ENCODE results near the gene CALN1.

Gene CALN1

DNA sequence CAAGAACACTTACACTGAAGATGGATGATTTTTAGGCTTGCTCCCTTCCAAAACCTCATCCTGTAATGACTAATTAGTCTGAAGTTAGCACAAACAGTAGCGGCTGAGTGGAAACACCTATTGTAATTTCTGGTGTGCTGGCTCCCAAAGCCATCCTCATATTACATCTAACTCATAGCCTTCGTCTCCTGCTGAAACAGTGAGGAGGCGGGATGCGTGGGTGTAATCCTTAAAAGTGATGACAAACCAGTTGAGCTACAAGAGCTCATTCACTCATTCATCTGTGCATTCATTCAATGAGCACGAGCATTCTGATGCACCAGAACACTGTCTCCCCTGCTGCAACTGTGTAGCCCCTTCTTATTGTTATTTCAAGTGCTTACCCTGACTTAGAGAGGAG is 235.3 kb downstream of the CALN1 start:
- ChIA-PET CTCF (no interaction called here), POLR2A (no interaction called here)
- no peak for TF ChIP-seq GFI1B (tag by site-specific recombination; IDR thresholded peaks at IDR 0.05)
- TF ChIP-seq ZNF529 (tag by site-specific recombination; IDR thresholded peaks at IDR 0.05; ENCODE audit: insufficient replicate concordance) = no peak
- no peak for TF ChIP-seq ZBTB17 (tag by site-specific recombination; IDR thresholded peaks at IDR 0.05)
- Histone ChIP-seq H3K4me1 (ENCODE audit: control insufficient read depth, insufficient read depth, low read length) (no peaks in the 10 kb centered on the region), H3K4me3 (ENCODE audit: low read depth, low read length) (no peak overlapping the region), H3K36me3 (ENCODE audit: control insufficient read depth in 2 of 2, insufficient read depth in 1 of 2, low read length in 2 of 2) (no peaks in the 10 kb centered on the region), H3K9me3 (ENCODE audit: control insufficient read depth, insufficient read depth, low read depth, low read length) (no peaks in the 10 kb centered on the region), H3K27ac (ENCODE audit: extremely low read depth, low read depth, low read length) (no peak overlapping the region)

GRCh38 chr7:72170475-72170874 is 241.7 kb downstream of the CALN1 start:
- no peaks in the 10 kb centered on the region for H3K36me3 ChIP-seq (ENCODE audit: control insufficient read depth in 2 of 2, insufficient read depth in 1 of 2, low read length in 2 of 2)
- TF ChIP-seq ZNF366 (tag by site-specific recombination; conservative IDR thresholded peaks at IDR 0.05) = no peak
- H3K9me3 ChIP-seq (ENCODE audit: control insufficient read depth, insufficient read depth, low read depth, low read length) = no peaks in the 10 kb centered on the region
- no peaks in the 10 kb centered on the region for H3K4me1 ChIP-seq (ENCODE audit: control insufficient read depth, insufficient read depth, low read length)
- no peak overlapping the region for H3K27ac ChIP-seq (ENCODE audit: extremely low read depth, low read depth, low read length)
- ChIA-PET CTCF (no interaction called here), POLR2A (no interaction called here)
- H3K4me3 ChIP-seq (ENCODE audit: low read depth, low read length) = no peak overlapping the region

GRCh38 chr7:72163271-72163670 is 248.9 kb downstream of the CALN1 start:
- H3K4me3 ChIP-seq (ENCODE audit: low read depth, low read length) = no peak overlapping the region
- H3K36me3 ChIP-seq (ENCODE audit: control insufficient read depth in 2 of 2, insufficient read depth in 1 of 2, low read length in 2 of 2) = no peaks in the 10 kb centered on the region
- no peak overlapping the region for H3K27ac ChIP-seq (ENCODE audit: extremely low read depth, low read depth, low read length)
- no peaks in the 10 kb centered on the region for H3K9me3 ChIP-seq (ENCODE audit: control insufficient read depth, insufficient read depth, low read depth, low read length)
- CTCF ChIA-PET = interaction anchor here (0.6 kb wide), 1 partner anchor 207 kb away, joined by 3 read pairs; no protein-coding TSS in a partner anchor
- POLR2A ChIA-PET = no interaction called here
- H3K4me1 ChIP-seq (ENCODE audit: control insufficient read depth, insufficient read depth, low read length) = no peaks in the 10 kb centered on the region
- TF ChIP-seq ZNF426 (tag by site-specific recombination; IDR thresholded peaks at IDR 0.05) (no peak), SETDB1 (IDR thresholded peaks at IDR 0.05; ENCODE audit: insufficient read length, low read length) (peak; percentile 60)

DNA sequence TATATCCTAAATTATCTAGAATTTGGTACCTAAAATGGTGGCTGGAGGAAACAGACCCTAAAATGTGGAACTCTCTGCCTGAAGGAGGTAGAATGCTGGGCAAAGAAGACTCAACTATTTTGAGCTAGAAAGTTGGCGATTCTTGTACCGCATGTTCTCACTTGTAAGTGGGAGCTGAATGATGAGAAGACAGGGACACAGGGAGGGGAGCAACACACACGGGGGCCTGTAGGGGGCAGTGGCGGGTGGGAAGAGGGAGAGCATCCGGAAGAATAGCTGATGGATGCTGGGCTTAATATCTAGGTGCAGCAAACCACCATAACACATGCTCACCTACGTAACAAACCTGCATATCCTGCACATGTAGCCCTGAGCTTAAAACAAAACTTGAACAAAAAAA is 250.6 kb downstream of the CALN1 start:
- H3K4me3 ChIP-seq (ENCODE audit: low read depth, low read length) = no peak overlapping the region
- no peaks in the 10 kb centered on the region for H3K4me1 ChIP-seq (ENCODE audit: control insufficient read depth, insufficient read depth, low read length)
- ChIA-PET POLR2A (no interaction called here), CTCF (interaction anchor here (0.9 to 1.1 kb wide), 2 partner anchors 11 to 332 kb away, joined by 3 read pairs; no protein-coding TSS in a partner anchor)
- no peaks in the 10 kb centered on the region for H3K9me3 ChIP-seq (ENCODE audit: control insufficient read depth, insufficient read depth, low read depth, low read length)
- TF ChIP-seq ZBTB20 (tag by site-specific recombination; IDR thresholded peaks at IDR 0.05) = no peak
- no peak for TF ChIP-seq SCRT1 (tag by site-specific recombination; IDR thresholded peaks at IDR 0.05; ENCODE audit: borderline replicate concordance)
- TF ChIP-seq ZNF341 (tag by site-specific recombination; IDR thresholded peaks at IDR 0.05; ENCODE audit: low read depth) = no peak
- no peak for TF ChIP-seq ZNF76 (tag by site-specific recombination; IDR thresholded peaks at IDR 0.05; ENCODE audit: borderline replicate concordance, low read depth)
- no peak for TF ChIP-seq ZNF785 (tag by site-specific recombination; IDR thresholded peaks at IDR 0.05)
- TF ChIP-seq SP7 (tag by site-specific recombination; IDR thresholded peaks at IDR 0.05) = no peak
- TF ChIP-seq, protein P1, sequence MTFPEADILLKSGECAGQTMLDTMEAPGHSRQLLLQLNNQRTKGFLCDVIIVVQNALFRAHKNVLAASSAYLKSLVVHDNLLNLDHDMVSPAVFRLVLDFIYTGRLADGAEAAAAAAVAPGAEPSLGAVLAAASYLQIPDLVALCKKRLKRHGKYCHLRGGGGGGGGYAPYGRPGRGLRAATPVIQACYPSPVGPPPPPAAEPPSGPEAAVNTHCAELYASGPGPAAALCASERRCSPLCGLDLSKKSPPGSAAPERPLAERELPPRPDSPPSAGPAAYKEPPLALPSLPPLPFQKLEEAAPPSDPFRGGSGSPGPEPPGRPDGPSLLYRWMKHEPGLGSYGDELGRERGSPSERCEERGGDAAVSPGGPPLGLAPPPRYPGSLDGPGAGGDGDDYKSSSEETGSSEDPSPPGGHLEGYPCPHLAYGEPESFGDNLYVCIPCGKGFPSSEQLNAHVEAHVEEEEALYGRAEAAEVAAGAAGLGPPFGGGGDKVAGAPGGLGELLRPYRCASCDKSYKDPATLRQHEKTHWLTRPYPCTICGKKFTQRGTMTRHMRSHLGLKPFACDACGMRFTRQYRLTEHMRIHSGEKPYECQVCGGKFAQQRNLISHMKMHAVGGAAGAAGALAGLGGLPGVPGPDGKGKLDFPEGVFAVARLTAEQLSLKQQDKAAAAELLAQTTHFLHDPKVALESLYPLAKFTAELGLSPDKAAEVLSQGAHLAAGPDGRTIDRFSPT (tag by site-specific recombination; IDR thresholded peaks at IDR 0.05) = no peak
- no peak for TF ChIP-seq ZNF148 (tag by site-specific recombination; IDR thresholded peaks at IDR 0.05; ENCODE audit: borderline replicate concordance)
- TF ChIP-seq ZNF776 (tag by site-specific recombination; IDR thresholded peaks at IDR 0.05; ENCODE audit: borderline replicate concordance) = no peak
- TF ChIP-seq ZNF677 (tag by site-specific recombination; IDR thresholded peaks at IDR 0.05) = no peak
- TF ChIP-seq ZNF274 (IDR thresholded peaks at IDR 0.05; ENCODE audit: low read length) = no peak
- no peak for TF ChIP-seq ZNF274 (tag by site-specific recombination; IDR thresholded peaks at IDR 0.05; ENCODE audit: borderline replicate concordance)
- no peak for TF ChIP-seq ZNF416 (tag by site-specific recombination; IDR thresholded peaks at IDR 0.05)
- no peak for TF ChIP-seq ZFP69B (tag by site-specific recombination; IDR thresholded peaks at IDR 0.05)
- H3K36me3 ChIP-seq (ENCODE audit: control insufficient read depth in 2 of 2, insufficient read depth in 1 of 2, low read length in 2 of 2) = no peaks in the 10 kb centered on the region
- H3K27ac ChIP-seq (ENCODE audit: extremely low read depth, low read depth, low read length) = no peak overlapping the region
